ENCODE results near the gene FBN1.

FBN1 gene

GRCh38 chr15:48645558-48646330 is at the start of gene FBN1:
Gene FBN1, minus strand, starts transcription at chr15:48645709. Its CDS starts 940 bp downstream, at chr15:48644769.
- DNase-seq (ENCODE audit: low read depth in 2 of 2) = no peak

DNA sequence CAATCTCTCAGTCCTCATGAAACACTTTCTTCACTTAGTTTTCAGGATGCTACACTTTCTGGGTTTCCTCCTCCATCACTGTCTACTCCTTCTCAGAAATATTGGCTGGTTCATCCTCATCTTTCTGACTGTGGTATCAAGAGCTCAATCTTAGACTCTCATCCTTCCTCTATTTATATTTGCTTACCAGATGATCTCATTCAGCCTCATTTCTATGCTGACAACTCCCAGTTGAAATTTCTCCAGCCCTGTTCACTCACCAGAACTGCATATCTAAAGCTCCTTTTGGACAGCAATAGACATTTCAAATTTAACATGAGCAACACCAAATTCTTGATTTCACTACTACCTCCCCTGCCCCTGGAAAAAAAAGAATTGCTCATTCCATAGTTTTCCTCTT is 48.0 kb upstream of the FBN1 start:
- DNase-seq (ENCODE audit: low read depth in 2 of 2) = no peak

- DNase-seq (ENCODE audit: low read depth in 2 of 2) = no peak
Observed at GRCh38 chr15:48688493-48688892, 43.0 kb upstream of the FBN1 start.

DNA sequence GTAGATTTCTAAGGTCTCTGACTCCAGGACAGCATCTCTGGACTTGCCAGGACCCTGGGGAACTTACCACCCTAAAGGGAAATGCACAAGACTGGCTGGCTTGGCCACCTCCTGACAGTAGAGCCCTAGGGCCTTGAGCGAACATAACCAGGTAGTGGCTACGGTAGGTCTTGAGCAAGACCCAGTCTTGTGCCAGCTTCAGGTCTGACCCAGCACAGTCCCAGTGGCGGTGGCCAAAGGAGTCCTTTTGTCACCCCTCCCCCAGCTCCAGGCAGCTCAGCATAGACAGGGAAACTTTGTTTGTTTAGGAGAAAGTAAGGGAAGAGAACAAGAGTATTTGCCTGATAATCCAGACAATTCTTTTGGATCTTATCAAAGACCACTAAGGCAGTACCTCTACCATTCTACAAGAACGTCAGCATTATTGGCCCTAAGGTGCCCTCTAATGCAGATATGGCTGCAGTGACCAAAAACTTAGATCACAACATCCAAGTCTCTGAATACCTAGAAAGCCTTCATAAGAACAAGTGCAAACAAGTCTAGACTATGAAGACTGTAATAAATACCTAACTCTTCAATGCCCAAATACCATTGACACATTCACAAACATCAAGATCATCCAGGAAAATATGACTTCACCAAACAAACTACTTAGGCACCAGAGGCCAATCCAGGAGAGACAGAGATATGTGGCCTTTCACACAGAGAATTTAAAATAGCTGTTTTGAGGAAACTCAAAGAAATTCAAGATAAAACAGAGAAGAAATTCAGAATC is 38.7 kb upstream of the FBN1 start:
- DNase-seq (ENCODE audit: low read depth in 2 of 2) = no peak

- DNase-seq (ENCODE audit: low read depth in 2 of 2) = no peak
Observed at GRCh38 chr15:48682942-48683651, 37.6 kb upstream of the FBN1 start.

GRCh38 chr15:48681353-48681752 is 35.8 kb upstream of the FBN1 start:
- DNase-seq (ENCODE audit: low read depth in 2 of 2) = no peak

- no peak for DNase-seq (ENCODE audit: low read depth in 2 of 2)
Observed at GRCh38 chr15:48680841-48681240, 35.3 kb upstream of the FBN1 start.

GRCh38 chr15:48679952-48680351 is 34.4 kb upstream of the FBN1 start:
- DNase-seq (ENCODE audit: low read depth in 2 of 2) = no peak

DNA sequence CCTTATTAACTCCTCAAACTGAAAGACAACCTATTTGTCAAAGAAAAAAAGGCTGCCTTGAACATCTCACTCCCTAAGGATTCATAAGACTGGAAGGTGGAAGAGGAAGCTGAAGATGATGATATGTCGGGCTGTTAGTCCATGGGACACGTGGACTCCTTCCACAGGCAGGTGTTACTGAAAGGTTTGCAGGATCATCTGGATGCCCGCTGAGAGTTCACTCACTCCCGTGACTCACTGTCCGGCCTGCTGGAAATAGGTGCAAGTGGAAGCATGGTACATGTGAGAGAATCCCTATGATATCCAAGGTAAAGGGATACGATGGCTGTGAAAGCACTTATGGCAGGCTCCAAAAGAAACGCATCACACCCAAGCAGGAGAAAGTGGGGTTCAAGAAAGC is 33.3 kb upstream of the FBN1 start:
- no peak for DNase-seq (ENCODE audit: low read depth in 2 of 2)

GRCh38 chr15:48677821-48678220 is 32.3 kb upstream of the FBN1 start:
- no peak for DNase-seq (ENCODE audit: low read depth in 2 of 2)

DNA sequence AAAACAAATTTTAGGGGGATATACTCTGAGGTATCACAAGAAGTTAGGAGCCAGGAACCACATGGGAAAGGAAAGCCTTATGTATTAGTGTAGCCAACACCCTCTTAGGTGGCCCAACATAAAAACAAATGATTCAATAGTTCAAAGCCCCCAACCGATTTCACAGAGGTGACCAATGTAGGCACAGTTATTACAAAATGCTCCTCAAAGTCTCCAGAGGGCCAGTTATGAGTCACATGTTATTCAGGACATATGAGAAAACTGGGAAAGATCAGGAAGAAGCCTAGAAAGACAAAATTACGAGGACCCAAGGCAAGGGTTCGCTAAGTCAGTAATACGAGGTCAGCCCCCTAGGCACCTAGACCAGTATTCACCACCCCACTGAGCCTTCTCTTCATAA is 29.9 kb upstream of the FBN1 start:
- DNase-seq (ENCODE audit: low read depth in 2 of 2) = no peak

GRCh38 chr15:48674876-48675275 is 29.4 kb upstream of the FBN1 start:
- no peak for DNase-seq (ENCODE audit: low read depth in 2 of 2)

DNA sequence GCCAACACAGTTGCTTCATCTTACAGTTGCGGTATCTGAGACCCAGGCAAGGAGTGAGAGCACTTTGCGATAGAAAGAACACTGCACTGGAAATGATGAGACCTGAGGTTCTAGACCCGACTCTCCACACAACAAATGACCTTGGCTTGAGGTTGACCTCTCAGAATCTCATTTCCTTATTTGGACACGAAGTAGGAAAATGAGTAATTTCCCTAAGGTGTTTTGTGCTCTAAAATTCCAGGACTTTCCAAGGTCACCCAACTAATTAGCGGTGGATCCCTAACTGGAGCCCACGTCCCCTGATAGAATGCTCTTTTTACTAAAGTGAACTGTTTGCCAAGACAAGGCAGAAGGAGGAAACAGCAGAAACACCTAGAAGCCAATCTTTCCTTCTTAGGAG is 26.7 kb upstream of the FBN1 start:
- no peak for DNase-seq (ENCODE audit: low read depth in 2 of 2)

DNA sequence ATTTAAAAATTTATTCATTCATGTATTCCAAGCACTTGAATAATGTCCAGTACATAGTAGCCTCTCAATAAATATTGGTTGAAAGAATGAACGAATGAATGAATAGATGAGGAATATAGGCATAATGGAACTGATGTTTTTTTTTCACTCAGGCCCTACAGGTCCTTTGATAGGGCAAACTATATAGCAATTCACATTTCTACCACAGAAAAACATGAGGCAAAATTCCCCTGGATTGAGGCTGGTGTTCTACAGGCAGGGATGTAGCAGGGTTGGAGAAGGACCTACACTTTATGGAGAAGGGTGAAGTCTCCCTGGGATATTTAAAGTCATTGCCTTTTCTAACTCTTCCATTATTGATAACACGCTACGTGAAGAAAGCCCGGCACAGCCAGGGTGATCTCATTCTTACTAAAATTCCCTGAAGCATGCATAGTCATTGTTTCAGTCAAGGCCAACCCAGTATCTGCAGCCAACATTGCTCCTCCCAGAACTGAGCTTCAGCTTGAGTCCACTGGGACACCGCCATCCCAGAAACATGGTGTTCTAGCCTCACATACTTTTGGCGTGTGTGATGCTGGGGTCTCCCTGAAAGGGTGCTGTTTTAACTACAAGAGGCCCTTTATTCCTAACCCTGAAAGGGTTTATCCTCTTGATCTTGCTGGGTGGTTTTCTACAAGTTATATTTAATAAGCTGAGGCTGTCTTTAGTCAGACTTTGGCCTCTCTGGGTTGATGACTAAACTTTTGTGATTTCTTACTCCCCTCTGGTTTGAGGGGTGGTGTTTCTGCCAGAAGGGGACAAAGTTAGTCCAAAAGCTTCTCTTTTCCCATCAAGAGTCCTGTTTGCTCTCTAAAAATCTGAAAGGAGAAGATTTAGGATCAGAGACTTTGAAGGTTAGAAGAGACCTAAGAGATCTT is 25.9 kb upstream of the FBN1 start:
- DNase-seq (ENCODE audit: low read depth in 2 of 2) = no peak

GRCh38 chr15:48667701-48668100 is 22.2 kb upstream of the FBN1 start:
- DNase-seq (ENCODE audit: low read depth in 2 of 2) = no peak

DNA sequence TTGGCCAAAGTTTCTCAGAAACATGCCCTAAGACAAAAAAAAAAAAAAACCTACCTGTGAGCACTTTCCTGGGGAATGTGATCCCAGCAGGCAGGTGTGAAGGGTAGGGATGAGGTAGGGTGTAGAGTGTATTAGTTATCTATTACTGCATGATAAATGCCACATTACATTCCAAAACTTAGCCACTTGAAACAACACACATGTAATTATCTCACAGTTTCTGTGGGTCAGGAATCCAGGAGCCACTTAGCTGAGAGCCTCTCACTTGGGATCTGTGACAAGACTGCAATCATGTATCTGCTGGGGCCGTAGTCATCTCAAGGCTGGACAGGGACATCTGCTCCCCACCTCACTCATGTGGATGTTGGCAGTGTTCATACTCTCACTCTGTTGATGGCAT is 18.9 kb upstream of the FBN1 start:
- no peak for DNase-seq (ENCODE audit: low read depth in 2 of 2)

DNA sequence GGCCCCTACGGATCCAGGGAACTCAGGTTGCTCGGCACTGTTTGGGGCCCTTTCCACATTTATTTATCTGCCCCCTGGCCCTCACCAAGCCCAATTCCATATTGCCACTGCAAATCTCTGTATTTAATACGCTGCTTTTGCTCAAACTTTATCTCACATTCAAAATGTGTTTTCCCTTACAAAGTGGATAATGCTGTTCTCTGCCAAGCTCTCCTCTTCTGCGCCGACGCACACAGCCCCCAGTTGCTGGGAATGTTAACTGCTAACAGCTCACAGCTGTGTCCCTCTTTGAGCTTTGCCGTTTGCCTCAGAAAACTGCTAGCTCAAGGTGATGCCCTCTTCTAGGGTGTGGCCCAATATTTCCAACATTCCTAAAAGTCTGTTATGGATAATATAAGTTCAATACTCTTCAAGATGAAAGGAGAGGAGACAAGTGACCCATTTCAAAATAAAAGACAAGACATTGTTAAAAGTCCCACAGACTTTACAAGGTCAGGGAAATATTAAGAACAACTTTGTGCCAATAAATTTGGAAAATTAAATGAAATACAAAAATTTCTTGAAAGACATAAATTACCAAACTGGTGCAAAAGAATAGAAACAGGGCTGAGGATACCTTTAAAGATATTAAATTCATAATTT is 12.6 kb upstream of the FBN1 start:
- no peak for DNase-seq (ENCODE audit: low read depth in 2 of 2)

GRCh38 chr15:48654801-48655200 is 9.3 kb upstream of the FBN1 start:
- no peak for DNase-seq (ENCODE audit: low read depth in 2 of 2)

DNA sequence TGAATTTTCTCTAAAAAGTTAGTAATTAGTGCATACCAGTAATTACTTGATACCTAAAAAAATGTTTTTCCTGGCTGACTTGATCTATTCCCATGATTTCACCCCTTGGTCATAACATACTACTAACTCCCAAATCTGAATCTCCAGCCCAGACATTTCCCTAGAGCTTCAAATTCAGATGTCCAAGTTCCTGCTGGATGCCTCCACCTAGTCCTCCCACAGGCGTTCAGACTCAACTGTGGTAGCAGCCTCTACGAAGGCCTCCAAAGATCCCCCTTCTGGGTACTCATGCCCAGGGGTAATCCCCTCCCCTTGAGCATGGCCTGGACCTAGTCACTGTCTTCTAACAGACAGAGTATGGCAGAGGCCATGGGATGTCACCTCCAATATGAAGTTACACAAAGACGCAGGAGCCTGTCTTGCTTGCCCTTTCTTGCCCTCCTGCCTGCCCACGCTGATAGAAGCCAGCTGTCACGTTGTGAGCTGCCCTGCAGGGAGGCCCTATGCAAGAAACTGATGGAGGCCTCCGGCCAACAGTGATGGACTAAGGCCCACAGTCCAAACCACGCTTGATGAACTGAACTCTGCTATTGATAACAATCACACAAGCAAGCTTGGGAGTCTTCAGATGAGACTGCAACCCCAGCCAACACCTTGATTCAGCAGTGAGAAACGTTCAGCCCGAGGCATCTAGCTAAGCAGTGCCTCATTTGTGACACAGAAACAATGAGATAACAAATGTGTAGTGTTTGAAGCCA is 8.6 kb upstream of the FBN1 start:
- DNase-seq (ENCODE audit: low read depth in 2 of 2) = no peak

GRCh38 chr15:48653216-48653615 is 7.7 kb upstream of the FBN1 start:
- DNase-seq (ENCODE audit: low read depth in 2 of 2) = no peak

Data from stimulated activated CD8-positive, alpha-beta memory T cell treated with anti-CD3 and anti-CD28 coated beads, Interleukin-2, amount 100 ng/mL, for 1 hour (primary cell).